Ishikawa (cell line): ENCODE measurements around the gene ST6GALNAC6.

Source experiments
- FOXM1 ChIP-seq: IDR thresholded peaks from 2 replicates; pipeline ENCODE4 v1.6.1; 2012; ENCODE audit warnings: low read depth, borderline replicate concordance
- MAX ChIP-seq: IDR thresholded peaks from 2 replicates; pipeline ENCODE4 v1.6.1; 2012
- RAD21 ChIP-seq: IDR thresholded peaks from 2 replicates; pipeline ENCODE4 v1.6.1; 2012; ENCODE audit warnings: low read depth
- TEAD4 ChIP-seq: IDR thresholded peaks from 2 replicates; pipeline ENCODE4 v1.6.1; 2012

DNA sequence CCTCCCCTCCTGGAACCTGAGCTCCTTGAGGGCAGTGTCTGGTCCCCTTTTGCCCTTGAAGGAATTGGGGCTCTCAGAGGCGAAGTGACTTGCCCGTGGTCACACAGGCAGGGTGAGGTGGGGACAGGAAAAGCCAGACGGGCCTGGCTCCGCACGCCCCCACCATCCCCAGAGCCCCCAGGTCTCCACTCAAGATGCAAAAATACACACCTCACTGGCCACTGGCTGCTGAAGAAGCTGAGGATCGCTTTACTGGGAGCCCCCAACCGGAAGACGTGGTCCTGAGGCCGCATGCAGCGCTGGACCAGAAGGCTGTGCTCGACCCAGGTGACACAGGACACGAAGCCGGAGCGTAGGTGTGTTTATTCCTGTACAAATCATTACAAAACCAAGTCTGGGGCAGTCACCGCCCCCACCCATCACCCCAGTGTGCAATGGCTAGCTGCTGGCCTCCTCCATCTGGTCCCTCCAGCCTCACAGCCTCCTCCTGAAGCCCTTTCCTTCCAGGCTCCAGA lies 14.4 kb downstream of the ST6GALNAC6 start:
- TF ChIP-seq FOXM1 (no peak), TEAD4 (no peak), MAX (no peak), RAD21 (no peak)
